ENCODE measurements around the gene PPP6R2.

- TF ChIP-seq, protein P1, sequence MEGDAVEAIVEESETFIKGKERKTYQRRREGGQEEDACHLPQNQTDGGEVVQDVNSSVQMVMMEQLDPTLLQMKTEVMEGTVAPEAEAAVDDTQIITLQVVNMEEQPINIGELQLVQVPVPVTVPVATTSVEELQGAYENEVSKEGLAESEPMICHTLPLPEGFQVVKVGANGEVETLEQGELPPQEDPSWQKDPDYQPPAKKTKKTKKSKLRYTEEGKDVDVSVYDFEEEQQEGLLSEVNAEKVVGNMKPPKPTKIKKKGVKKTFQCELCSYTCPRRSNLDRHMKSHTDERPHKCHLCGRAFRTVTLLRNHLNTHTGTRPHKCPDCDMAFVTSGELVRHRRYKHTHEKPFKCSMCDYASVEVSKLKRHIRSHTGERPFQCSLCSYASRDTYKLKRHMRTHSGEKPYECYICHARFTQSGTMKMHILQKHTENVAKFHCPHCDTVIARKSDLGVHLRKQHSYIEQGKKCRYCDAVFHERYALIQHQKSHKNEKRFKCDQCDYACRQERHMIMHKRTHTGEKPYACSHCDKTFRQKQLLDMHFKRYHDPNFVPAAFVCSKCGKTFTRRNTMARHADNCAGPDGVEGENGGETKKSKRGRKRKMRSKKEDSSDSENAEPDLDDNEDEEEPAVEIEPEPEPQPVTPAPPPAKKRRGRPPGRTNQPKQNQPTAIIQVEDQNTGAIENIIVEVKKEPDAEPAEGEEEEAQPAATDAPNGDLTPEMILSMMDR (IDR thresholded peaks at IDR 0.05), result no peak
- TF ChIP-seq POLR2A (IDR thresholded peaks at IDR 0.05) (no peak), POLR2AphosphoS5 (IDR thresholded peaks at IDR 0.05) (no peak)
Measured at GRCh38 chr22:50318698-50319411, 24.3 kb upstream of the PPP6R2 start.
